ENCODE data around the gene RNF157.
A peak's percentile ranks its signal among the peaks of the same experiment; 100 is the strongest.

DNA sequence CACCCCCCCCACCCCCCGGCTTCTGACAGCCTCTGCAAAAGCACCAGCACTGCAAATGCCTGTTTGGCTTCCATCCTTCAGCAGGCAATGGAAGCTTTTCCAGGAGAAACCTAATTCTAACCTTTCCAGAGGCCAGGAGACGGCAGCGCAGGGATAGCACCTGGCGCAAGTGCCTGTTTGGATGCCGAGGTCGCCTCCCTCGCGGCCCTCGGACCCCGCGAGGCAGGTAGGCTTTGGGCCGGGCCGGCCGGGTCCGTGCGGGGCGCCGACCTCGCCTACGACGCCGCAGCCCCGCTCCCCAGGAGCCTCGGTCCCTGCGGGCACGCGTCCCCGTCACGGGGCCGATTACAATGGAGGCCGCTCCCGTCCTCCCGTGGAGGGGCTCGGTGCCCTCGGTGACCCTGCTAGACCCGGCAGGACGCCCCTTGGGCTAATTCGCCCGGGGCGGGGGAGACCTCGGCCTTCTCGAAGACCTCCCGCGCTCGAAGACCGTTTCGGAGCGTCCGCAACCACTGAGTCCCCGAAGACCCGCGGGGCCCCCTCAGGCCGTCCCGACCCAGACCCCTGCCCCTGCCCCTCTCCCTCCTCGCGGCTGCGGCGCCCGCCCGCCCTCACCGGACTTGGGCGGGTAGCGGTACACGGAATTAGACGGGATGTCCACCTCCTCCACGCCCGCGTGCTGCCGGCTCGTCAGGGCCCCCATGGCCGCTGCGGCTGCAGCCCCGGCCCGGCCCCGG, 587 bp downstream of the RNF157 start:
- TF ChIP-seq, protein P1, sequence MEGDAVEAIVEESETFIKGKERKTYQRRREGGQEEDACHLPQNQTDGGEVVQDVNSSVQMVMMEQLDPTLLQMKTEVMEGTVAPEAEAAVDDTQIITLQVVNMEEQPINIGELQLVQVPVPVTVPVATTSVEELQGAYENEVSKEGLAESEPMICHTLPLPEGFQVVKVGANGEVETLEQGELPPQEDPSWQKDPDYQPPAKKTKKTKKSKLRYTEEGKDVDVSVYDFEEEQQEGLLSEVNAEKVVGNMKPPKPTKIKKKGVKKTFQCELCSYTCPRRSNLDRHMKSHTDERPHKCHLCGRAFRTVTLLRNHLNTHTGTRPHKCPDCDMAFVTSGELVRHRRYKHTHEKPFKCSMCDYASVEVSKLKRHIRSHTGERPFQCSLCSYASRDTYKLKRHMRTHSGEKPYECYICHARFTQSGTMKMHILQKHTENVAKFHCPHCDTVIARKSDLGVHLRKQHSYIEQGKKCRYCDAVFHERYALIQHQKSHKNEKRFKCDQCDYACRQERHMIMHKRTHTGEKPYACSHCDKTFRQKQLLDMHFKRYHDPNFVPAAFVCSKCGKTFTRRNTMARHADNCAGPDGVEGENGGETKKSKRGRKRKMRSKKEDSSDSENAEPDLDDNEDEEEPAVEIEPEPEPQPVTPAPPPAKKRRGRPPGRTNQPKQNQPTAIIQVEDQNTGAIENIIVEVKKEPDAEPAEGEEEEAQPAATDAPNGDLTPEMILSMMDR (IDR thresholded peaks at IDR 0.05) = no peak
- TF ChIP-seq EP300 (IDR thresholded peaks at IDR 0.05; ENCODE audit: low read depth) = no peak
- TF ChIP-seq POLR2AphosphoS5 (IDR thresholded peaks at IDR 0.05) = peak in 1 of 3 donors; percentile 12

Measured in transverse colon (tissue), 4 donors.